ENCODE results near the gene SNX9. TPM values are rescaled to one million over a fixed set of nuclear protein-coding genes. Genes with fewer than 3 reads are reported as not detected.

The SNX9 gene
- polyA plus RNA-seq, 1 donor (not counting 4 experiments of a cell fraction or from before 2014, with no cell fraction given), result 37.8 TPM

GRCh38 chr6:157990321-157991066, 167.4 kb downstream of the SNX9 start:
- dilution Hi-C loops (cut with MboI; ENCODE audit: extremely low pct_ligation_motif_present, low sequenced_read_pairs), result no loop called here
- no peak overlapping the region for H2AFZ ChIP-seq (ENCODE audit: control insufficient read depth, low read length)
- no peaks in the 10 kb centered on the region for H3K36me3 ChIP-seq (ENCODE audit: control insufficient read depth in 2 of 2, extremely low read depth in 1 of 2, insufficient read depth in 2 of 2, low read length in 2 of 2)
- FAIRE-seq (no peak), DNase-seq (ENCODE audit: low read depth, low spot score) (no peak)
- peaks cover 68% of the 10 kb centered on the region for H3K79me2 ChIP-seq (ENCODE audit: control insufficient read depth, insufficient read depth, low read length)
- no peaks in the 10 kb centered on the region for H3K9me3 ChIP-seq (ENCODE audit: control insufficient read depth, low read depth, low read length)
- TF ChIP-seq CTCF (optimal IDR thresholded peaks at IDR 0.05 in 1 of 3, IDR thresholded peaks at IDR 0.05 in 1 of 3, conservative IDR thresholded peaks at IDR 0.05 in 1 of 3; ENCODE audit: extremely low read depth in 1 of 3, insufficient read depth in 2 of 3, low read length in 3 of 3), result no peak
- no peak for TF ChIP-seq EZH2 (IDR thresholded peaks at IDR 0.05; ENCODE audit: low read length)
- peaks cover 18% of the 10 kb centered on the region for H3K4me1 ChIP-seq (ENCODE audit: control insufficient read depth, extremely low read depth, insufficient read depth, low read length)
- H3K4me2 ChIP-seq (ENCODE audit: control insufficient read depth, extremely low read depth, insufficient read depth, low read depth, low read length), result peak overlapping the region; percentile 73
- H3K9ac ChIP-seq (ENCODE audit: control insufficient read depth, extremely low read depth, insufficient read depth, low read length), result no peak overlapping the region
- H3K9me1 ChIP-seq (ENCODE audit: control insufficient read depth, extremely low read depth, insufficient read depth, low read length), result peaks cover 8% of the 10 kb centered on the region
- H4K20me1 ChIP-seq (ENCODE audit: control insufficient read depth, extremely low read depth, insufficient read depth, low read length), result peaks cover 7% of the 10 kb centered on the region
- no peak overlapping the region for H3K4me3 ChIP-seq (ENCODE audit: control insufficient read depth in 2 of 3, extremely low read depth in 1 of 3, insufficient read depth in 2 of 3, low read depth in 1 of 3, low read length in 3 of 3)
- H3K27me3 ChIP-seq (ENCODE audit: control insufficient read depth, extremely low read depth, insufficient read depth, low read length), result no peaks in the 10 kb centered on the region
- H3K27ac ChIP-seq (ENCODE audit: control insufficient read depth, insufficient read depth, low read length), result no peak overlapping the region

- Histone ChIP-seq H3K4me1 (ENCODE audit: control insufficient read depth, extremely low read depth, insufficient read depth, low read length) (peaks cover 15% of the 10 kb centered on the region), H3K36me3 (ENCODE audit: control insufficient read depth in 2 of 2, extremely low read depth in 1 of 2, insufficient read depth in 2 of 2, low read length in 2 of 2) (no peaks in the 10 kb centered on the region), H4K20me1 (ENCODE audit: control insufficient read depth, extremely low read depth, insufficient read depth, low read length) (peaks cover 7% of the 10 kb centered on the region), H3K9ac (ENCODE audit: control insufficient read depth, extremely low read depth, insufficient read depth, low read length) (no peak overlapping the region), H3K9me3 (ENCODE audit: control insufficient read depth, low read depth, low read length) (no peaks in the 10 kb centered on the region), H2AFZ (ENCODE audit: control insufficient read depth, low read length) (no peak overlapping the region), H3K4me2 (ENCODE audit: control insufficient read depth, extremely low read depth, insufficient read depth, low read depth, low read length) (no peak overlapping the region), H3K27ac (ENCODE audit: control insufficient read depth, insufficient read depth, low read length) (no peak overlapping the region), H3K27me3 (ENCODE audit: control insufficient read depth, extremely low read depth, insufficient read depth, low read length) (no peaks in the 10 kb centered on the region), H3K4me3 (ENCODE audit: control insufficient read depth in 2 of 3, extremely low read depth in 1 of 3, insufficient read depth in 2 of 3, low read depth in 1 of 3, low read length in 3 of 3) (no peak overlapping the region), H3K9me1 (ENCODE audit: control insufficient read depth, extremely low read depth, insufficient read depth, low read length) (peaks cover 8% of the 10 kb centered on the region), H3K79me2 (ENCODE audit: control insufficient read depth, insufficient read depth, low read length) (peaks cover 64% of the 10 kb centered on the region)
- FAIRE-seq (no peak), DNase-seq (ENCODE audit: low read depth, low spot score) (no peak)
- TF ChIP-seq CTCF (optimal IDR thresholded peaks at IDR 0.05 in 1 of 3, IDR thresholded peaks at IDR 0.05 in 1 of 3, conservative IDR thresholded peaks at IDR 0.05 in 1 of 3; ENCODE audit: extremely low read depth in 1 of 3, insufficient read depth in 2 of 3, low read length in 3 of 3), result no peak
- no peak for TF ChIP-seq EZH2 (IDR thresholded peaks at IDR 0.05; ENCODE audit: low read length)
- dilution Hi-C loops (cut with MboI; ENCODE audit: extremely low pct_ligation_motif_present, low sequenced_read_pairs), result no loop called here
Measured at GRCh38 chr6:157991067-157991432, 168.0 kb downstream of the SNX9 start.
